Raji (cell line): ENCODE measurements around the gene TTC3.

Experiments used
- POLR2A ChIP-seq: IDR thresholded peaks from 2 replicates; pipeline ENCODE4 v1.6.1; 2011; ENCODE audit warnings: low read depth, low read length, control low read depth; ENCODE audit not compliant: insufficient read depth

Gene TTC3

DNA sequence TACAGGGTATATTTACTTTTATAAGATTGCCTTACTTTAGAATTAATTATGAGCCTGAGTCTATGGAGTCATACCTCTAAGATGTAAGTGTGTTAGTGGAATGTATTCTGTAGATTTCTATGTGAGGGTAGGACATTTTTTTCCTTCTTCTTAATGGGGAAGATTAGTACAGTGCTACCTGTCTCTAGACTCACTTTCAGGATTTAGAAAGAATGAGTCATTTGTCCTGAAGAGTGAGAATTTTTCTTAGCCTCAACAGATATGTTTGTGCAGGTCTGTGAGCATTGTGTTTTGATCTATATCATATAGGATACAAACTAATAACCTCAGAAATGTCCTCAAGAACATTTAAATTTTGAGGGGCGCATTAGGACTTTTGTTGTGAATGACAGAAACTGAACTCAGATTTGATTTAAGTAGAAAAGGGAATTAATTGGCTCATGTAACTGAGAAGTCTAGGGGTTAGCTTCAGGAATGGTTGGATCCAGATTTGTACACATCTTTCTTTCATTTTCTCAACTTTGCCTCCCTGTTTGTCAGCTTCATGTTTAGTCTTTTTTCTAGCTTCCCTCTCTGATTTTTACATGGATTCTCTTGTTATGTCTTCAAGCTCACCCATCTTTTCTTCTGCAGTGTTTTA, 45.3 kb downstream of the TTC3 start:
- TF ChIP-seq POLR2A = no peak

DNA sequence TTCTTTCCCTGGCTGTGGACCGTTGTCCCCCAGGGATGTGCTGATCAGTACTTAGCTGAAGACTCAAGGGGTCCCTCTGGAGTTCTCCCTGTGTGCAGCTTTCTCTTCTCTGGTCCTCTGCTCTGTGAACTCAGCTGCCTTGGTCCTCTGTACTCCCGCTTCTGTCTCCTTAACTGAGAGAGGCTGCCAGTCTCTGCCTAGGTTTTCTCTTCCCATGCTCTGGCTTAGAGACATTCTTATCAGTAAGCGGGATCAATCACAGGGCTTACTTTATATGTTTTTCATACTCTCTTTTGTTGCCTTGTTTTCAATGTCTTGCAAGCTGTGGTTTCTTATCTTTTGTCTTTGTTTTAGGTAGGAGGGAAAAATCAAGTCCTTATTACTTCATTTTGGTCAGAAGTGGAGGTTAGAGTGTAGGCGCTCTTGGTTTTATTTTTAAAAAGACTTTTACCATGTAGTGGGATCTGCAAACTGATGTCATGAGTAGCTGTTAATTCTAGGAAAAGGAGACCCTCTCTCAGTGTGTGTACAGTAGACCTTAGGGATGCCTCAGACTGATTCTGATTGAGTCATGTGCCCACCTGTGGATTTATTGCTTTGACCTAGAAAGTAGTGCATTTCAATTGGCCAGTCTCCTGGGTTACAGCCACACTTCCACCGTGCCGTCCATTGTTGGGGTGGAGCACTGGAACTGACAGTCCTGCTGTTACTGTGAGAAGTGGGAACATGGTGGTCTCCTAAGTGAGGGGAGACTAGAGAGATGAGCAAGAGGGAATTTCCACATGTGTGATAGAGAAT, 46.6 kb downstream of the TTC3 start:
- TF ChIP-seq POLR2A = no peak

DNA sequence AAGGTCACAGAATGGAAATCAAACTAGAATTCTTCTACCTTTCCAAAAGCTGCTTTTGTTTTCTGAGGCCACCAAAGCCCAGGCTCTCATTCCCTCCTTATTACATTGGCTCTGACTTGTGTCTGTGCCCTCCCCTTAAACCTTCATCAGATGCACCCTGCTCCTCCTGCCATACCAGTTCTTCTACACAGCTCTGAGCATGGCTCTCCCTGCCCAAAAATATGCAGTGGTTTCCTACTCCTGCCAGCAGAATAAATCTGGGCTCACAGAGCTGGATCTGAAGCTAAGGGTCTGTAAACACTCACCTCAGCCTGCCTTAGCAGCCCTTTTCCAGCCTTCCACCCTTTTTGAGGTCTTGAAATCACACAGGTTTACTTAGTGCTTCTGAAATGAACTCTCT, 55.0 kb downstream of the TTC3 start:
- TF ChIP-seq POLR2A = no peak

GRCh38 chr21:37130971-37131370, 57.9 kb downstream of the TTC3 start:
- TF ChIP-seq POLR2A = no peak

GRCh38 chr21:37136261-37136660, 63.2 kb downstream of the TTC3 start:
- TF ChIP-seq POLR2A = no peak

DNA sequence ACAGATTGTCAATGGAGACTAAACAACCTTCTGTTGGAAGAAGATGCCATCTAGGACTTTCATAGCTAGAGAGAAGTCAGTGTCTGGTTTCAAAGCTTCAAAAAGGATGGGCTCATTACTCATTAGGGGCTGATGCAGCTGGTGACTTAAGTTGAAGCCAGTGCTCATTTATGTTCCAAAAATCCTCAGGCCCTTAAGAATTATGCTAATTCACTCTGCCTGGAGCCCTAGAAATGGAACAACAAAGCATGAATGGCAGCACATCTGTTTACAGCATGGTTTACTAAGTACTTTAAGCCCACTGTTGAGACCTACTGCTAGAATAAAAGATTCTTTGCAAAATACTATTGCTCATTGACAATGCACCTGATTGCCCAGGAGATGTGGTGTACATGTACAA, 63.7 kb downstream of the TTC3 start:
- TF ChIP-seq POLR2A = no peak

- TF ChIP-seq POLR2A = no peak
These were observed 66.1 kb downstream of the TTC3 start for GRCh38 chr21:37139154-37139553.

- TF ChIP-seq POLR2A = no peak
These were observed 66.8 kb downstream of the TTC3 start for GRCh38 chr21:37139902-37140301.

DNA sequence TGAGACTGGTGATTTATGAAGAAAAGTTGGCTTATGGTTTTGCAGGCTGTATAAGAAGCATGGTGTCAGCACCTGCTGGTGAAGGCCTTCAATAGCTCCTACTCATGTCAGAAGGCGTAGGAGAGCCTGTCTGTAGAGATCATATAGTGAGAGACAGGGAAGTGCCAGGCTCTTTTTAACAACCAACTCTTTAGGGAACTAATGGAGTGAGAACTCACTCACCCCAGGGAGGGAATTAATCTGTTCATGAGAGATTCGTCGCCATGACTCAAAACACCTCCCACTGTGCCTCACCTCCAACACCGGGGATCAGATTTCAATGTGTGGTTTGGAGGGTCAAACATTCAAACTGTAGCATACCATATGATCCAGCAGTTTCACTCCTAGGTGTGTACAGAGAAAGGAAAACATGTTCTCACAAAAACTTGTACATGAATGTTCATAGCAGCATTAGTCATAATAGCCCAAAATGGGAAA, 72.6 kb downstream of the TTC3 start:
- no peak for TF ChIP-seq POLR2A

DNA sequence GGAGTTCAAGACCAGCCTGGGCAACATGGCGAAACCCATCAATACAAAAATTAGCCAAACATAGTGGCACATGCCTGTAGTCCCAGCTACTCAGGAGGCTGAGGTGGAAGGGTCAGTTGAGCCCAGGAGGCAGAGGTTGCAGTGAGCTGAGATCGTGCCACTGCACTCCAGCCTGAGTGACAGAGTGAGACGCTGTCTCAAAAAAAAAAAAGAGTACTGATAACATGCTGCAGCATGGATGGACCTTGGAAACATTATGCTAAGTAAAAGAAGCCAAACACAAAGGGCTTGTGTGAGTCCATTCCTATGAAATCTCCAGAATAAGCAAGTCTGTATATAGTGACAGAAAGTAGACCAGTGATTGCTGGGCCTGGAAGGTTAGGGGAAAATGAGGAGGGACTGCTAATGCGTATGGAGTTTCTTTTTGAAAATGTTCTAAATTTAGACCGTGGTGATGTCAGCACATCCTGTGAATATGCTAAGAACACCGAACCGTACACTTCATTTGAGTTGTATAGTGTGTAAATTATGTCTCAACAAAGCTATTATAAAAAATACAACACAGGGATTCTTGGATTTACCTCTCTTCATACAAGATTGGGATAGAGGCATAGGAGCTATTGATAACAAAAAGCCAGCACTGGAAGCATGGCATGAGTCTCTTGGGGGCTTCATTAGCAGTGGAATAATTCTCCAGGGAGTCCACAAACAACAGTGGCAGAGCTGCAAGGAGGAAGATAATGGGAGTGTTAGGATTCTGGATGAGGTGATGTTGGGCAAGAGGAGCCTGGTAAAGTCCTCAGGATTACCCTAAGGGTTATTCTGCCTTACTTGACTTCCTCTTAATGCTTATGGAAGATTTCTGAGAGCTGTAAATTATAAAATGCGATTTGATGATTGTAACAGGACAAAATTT, 73.5 kb downstream of the TTC3 start:
- TF ChIP-seq POLR2A = no peak

- no peak for TF ChIP-seq POLR2A
These were observed 76.4 kb downstream of the TTC3 start for GRCh38 chr21:37149411-37149810.

GRCh38 chr21:37153196-37153934, 80.3 kb downstream of the TTC3 start:
- no peak for TF ChIP-seq POLR2A

DNA sequence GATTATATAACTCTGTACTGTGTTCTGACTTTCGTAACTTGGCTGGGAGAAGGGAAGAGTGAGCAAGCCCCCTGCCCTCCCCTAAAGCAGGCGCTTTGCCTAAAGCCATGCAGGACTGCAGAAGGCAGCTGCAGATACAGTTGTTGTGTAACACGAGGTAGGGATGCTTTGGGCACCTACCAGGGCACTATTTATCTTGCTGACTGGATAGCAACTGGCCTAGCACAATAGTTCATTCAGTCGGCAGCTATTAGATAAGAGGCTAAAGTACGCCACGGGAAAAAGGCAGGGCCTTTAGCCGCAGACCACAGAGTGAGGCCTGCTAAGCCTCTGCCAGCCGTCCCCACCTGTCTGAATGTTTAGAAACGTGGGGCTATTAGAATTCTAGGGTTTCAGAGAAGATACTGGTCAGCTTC, 80.9 kb downstream of the TTC3 start:
- TF ChIP-seq POLR2A = no peak

DNA sequence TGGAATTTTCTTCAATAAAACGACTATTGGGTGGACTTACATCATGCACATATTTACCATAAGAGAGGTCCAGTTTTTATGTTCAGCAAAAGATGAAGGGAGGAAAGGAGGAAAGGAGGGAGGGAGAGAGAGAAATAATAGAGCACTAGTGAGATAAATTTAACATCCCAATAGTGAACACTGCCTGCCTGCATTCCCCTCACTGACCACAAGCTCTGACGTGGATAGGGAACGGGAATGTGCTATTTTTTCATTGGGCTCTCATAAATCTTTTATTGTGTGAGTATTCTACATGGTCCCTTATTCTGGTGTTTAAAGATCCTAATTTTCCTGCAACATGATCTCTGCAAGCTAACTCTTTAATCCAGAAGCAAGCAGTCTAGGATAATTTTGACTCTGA, 82.1 kb downstream of the TTC3 start:
- TF ChIP-seq POLR2A = no peak

DNA sequence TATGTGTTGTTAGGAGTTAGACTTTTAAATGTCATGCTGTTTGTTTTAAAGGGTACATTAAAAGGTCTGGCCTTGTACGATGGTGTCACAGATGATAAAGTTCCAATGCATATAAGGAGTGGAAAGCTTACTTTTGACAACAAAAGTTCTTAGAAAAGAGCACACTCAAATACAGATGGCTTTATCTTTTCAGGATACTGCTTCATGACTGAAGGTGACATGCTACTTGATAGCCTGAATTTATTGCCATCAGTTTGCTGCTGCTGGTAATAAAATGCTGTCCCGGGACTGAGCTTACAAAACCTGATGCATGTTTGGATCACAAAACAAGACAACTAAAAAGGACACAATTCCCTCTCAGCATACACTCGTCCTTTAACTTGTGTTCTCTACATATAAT, 84.9 kb downstream of the TTC3 start:
- no peak for TF ChIP-seq POLR2A
